Keratinocyte (primary cell): ENCODE data around the gene SH2D5. TPM values are rescaled to one million over a fixed set of nuclear protein-coding genes. Genes with fewer than 3 reads are reported as not detected.

Source experiments
- DNase-seq: peaks from one replicate; pipeline ENCODE4 v3.0.0-alpha.2; 2011; ENCODE audit warnings: low read depth, missing footprints, low spot score
- FAIRE-seq: peaks from 2 replicates; lab custom pipeline; 2011; peaks lifted over from hg19 to GRCh38; lab: Jason Lieb, UNC
- H2AFZ ChIP-seq: 2 replicates; pipeline ENCODE4 v1.6.0; 2012; ENCODE audit warnings: low read length, control low read depth, inconsistent platforms; ENCODE audit not compliant: control insufficient read depth
- H3K27ac ChIP-seq: 2 replicates; pipeline ENCODE4 v1.5.1; 2011; ENCODE audit warnings: low read length; ENCODE audit not compliant: control insufficient read depth, insufficient read depth
- H3K27me3 ChIP-seq: 3 replicates; pipeline ENCODE4 v1.6.0; 2011; ENCODE audit warnings: low read length; ENCODE audit not compliant: control insufficient read depth, insufficient read depth; ENCODE audit errors: extremely low read depth
- H3K36me3 ChIP-seq, 2 experiments: 2 replicates in 1 of 2; 3 replicates in 1 of 2; pipeline ENCODE4 v1.5.1; 2011; ENCODE audit warnings: low read length in 2 of 2, mild to moderate bottlenecking in 1 of 2; ENCODE audit not compliant: control insufficient read depth in 2 of 2, insufficient read depth in 2 of 2; ENCODE audit errors: extremely low read depth in 1 of 2
- H3K4me1 ChIP-seq: 3 replicates; pipeline ENCODE4 v1.5.1; 2011; ENCODE audit warnings: low read length; ENCODE audit not compliant: control insufficient read depth, insufficient read depth; ENCODE audit errors: extremely low read depth
- H3K4me2 ChIP-seq: 3 replicates; pipeline ENCODE4 v1.6.0; 2011; ENCODE audit warnings: low read depth, low read length; ENCODE audit not compliant: control insufficient read depth, insufficient read depth; ENCODE audit errors: extremely low read depth
- H3K4me3 ChIP-seq, 3 experiments: fragments of 200-600 bp in 1 of 3; sonication (generic) in 1 of 3; 2 replicates in 2 of 3; 3 replicates in 1 of 3; pipeline ENCODE4 v1.5.1; 2011 to 2016; ENCODE audit warnings: low read length in 3 of 3, mild to moderate bottlenecking in 3 of 3, control low read depth in 2 of 3, inconsistent platforms in 1 of 3, low read depth in 1 of 3, mixed read lengths in 1 of 3, mixed run types in 1 of 3, moderate library complexity in 1 of 3; ENCODE audit not compliant: control insufficient read depth in 2 of 3, insufficient read depth in 2 of 3; ENCODE audit errors: extremely low read depth in 1 of 3
- H3K79me2 ChIP-seq: 2 replicates; pipeline ENCODE4 v1.6.0; 2012; ENCODE audit warnings: low read length; ENCODE audit not compliant: control insufficient read depth, insufficient read depth
- H3K9ac ChIP-seq: 3 replicates; pipeline ENCODE4 v1.6.0; 2011; ENCODE audit warnings: low read length; ENCODE audit not compliant: control insufficient read depth, insufficient read depth; ENCODE audit errors: extremely low read depth
- H3K9me1 ChIP-seq: 3 replicates; pipeline ENCODE4 v1.6.0; 2011; ENCODE audit warnings: low read length; ENCODE audit not compliant: control insufficient read depth, insufficient read depth; ENCODE audit errors: extremely low read depth
- H3K9me3 ChIP-seq: 2 replicates; pipeline ENCODE4 v1.5.1; 2012; ENCODE audit warnings: low read depth, low read length; ENCODE audit not compliant: control insufficient read depth
- H4K20me1 ChIP-seq: 3 replicates; pipeline ENCODE4 v1.6.0; 2011; ENCODE audit warnings: low read length; ENCODE audit not compliant: control insufficient read depth, insufficient read depth; ENCODE audit errors: extremely low read depth
- EZH2 ChIP-seq: IDR thresholded peaks from one replicate; pipeline ENCODE4 v1.6.1; 2012; ENCODE audit warnings: inconsistent platforms, mild to moderate bottlenecking, low read length, moderate library complexity
- dilution Hi-C: fragments of 300-500 bp; cut with MboI; formaldehyde crosslinking; loops from one replicate; pipeline ENCODE4 v1.7.0; 2020; ENCODE audit warnings: low sequenced_read_pairs; ENCODE audit not compliant: extremely low pct_ligation_motif_present
- polyA plus RNA-seq, 5 experiments: library from polyadenylated mRNA; depleted of rRNA in 3 of 5; stranded (reverse) in 3 of 5; stranded (forward) in 1 of 5; unstranded in 1 of 5; fragments of >200 nt; gene quantifications; 1 replicate in 1 of 5; 2 replicates in 3 of 5; 3 replicates in 1 of 5; pipeline versions ENCODE4 v1.2.1 to v1.2.3, GENCODE V29; 2011 to 2012; ENCODE audit warnings: missing spikeins in 2 of 5, low read depth in 1 of 5, low replicate concordance in 1 of 5
- TF ChIP-seq, protein P1 (sequence below), 3 experiments: IDR thresholded peaks in 1 of 3; conservative IDR thresholded peaks in 1 of 3; optimal IDR thresholded peaks in 1 of 3; 2 replicates in 2 of 3; 3 replicates in 1 of 3; pipeline versions ENCODE3 to v1.5.1; 2011; ENCODE audit warnings: low read length in 3 of 3, mild to moderate bottlenecking in 3 of 3, moderate library complexity in 2 of 3, control low read depth in 1 of 3, inconsistent platforms in 1 of 3; ENCODE audit not compliant: insufficient read depth in 2 of 3; ENCODE audit errors: extremely low read depth in 1 of 3

Gene SH2D5
- polyA plus RNA-seq, 1 donor (not counting 4 experiments of a cell fraction or from before 2014, with no cell fraction given) = 60.8 TPM

DNA sequence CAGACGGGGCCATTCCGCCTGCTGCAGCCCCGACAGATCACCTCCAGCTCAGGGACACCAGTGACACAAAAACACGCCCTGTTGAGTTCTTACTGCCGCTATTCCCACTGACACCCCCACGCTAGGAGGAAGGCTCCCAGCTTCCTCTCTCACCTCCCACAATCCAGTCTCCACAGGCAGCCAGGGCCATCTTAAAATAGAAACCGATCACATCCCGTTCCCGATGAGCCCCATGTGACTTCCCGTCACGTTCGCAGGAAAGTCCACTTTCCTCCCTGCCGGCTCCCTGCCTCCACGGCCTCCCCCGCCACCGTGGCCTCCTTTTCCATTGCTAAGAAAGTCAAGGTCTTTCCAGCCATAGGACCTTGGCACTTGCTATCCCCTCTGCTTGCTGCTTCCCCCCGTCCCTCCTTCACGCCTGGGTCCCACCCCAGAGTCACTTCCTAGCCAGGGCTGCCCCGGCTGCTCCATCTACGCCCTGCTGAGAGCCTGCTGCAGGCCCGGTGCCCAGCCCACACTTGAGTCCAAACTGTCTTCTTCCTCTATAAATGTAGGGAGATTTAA, 47.3 kb downstream of the SH2D5 start:
- Histone ChIP-seq H3K4me2 (no peak overlapping the region), H3K9me3 (no peaks in the 10 kb centered on the region), H4K20me1 (no peaks in the 10 kb centered on the region), H3K27ac (no peak overlapping the region), H3K4me1 (no peaks in the 10 kb centered on the region), H3K27me3 (no peaks in the 10 kb centered on the region), H3K36me3 (peaks cover 0 to 16% of the 10 kb centered on the region in 2 experiments), H2AFZ (no peak overlapping the region), H3K79me2 (no peaks in the 10 kb centered on the region), H3K9me1 (no peaks in the 10 kb centered on the region), H3K4me3 (no peak overlapping the region), H3K9ac (no peak overlapping the region)
- dilution Hi-C loops = no loop called here
- DNase-seq (no peak), FAIRE-seq (no peak)
- TF ChIP-seq, protein P1, sequence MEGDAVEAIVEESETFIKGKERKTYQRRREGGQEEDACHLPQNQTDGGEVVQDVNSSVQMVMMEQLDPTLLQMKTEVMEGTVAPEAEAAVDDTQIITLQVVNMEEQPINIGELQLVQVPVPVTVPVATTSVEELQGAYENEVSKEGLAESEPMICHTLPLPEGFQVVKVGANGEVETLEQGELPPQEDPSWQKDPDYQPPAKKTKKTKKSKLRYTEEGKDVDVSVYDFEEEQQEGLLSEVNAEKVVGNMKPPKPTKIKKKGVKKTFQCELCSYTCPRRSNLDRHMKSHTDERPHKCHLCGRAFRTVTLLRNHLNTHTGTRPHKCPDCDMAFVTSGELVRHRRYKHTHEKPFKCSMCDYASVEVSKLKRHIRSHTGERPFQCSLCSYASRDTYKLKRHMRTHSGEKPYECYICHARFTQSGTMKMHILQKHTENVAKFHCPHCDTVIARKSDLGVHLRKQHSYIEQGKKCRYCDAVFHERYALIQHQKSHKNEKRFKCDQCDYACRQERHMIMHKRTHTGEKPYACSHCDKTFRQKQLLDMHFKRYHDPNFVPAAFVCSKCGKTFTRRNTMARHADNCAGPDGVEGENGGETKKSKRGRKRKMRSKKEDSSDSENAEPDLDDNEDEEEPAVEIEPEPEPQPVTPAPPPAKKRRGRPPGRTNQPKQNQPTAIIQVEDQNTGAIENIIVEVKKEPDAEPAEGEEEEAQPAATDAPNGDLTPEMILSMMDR (optimal IDR thresholded peaks at IDR 0.05 in 1 of 3, IDR thresholded peaks at IDR 0.05 in 1 of 3, conservative IDR thresholded peaks at IDR 0.05 in 1 of 3; ENCODE audit: extremely low read depth in 1 of 3, insufficient read depth in 2 of 3, low read length in 3 of 3) = no peak
- no peak for TF ChIP-seq EZH2

DNA sequence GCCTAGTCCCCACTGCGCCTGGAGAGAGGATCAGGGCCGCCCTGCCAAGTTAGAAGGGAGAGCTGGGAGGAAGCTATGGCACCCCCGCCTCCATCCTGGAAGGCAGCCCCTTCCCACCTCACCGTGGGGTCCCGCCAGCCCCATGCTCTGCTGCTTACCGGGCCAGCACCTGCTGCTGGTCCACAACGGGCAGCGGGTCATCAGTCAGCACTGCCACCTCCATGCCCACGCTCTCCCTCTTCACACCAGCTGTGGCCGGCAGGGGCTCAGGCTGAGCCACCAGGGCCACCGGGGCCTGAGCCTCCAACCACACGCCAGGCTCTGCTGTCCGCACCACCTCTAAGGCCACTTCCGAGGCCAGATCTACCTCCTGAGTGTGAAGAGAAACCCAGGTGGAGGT, 47.9 kb downstream of the SH2D5 start:
- H2AFZ ChIP-seq = no peak overlapping the region
- dilution Hi-C loops = no loop called here
- no peaks in the 10 kb centered on the region for H3K27me3 ChIP-seq

More for the DNA sequence above, 47.9 kb downstream of the SH2D5 start:
- Histone ChIP-seq H3K9me3 (no peaks in the 10 kb centered on the region), H3K27ac (no peak overlapping the region), H3K4me2 (no peak overlapping the region), H3K4me3 (no peak overlapping the region), H3K79me2 (no peaks in the 10 kb centered on the region), H3K4me1 (no peaks in the 10 kb centered on the region), H3K9me1 (no peaks in the 10 kb centered on the region), H4K20me1 (no peaks in the 10 kb centered on the region), H3K9ac (no peak overlapping the region), H3K36me3 (peaks cover 0 to 16% of the 10 kb centered on the region in 2 experiments)
- FAIRE-seq = no peak
- DNase-seq = no peak
- no peak for TF ChIP-seq EZH2
- TF ChIP-seq, protein P1 (optimal IDR thresholded peaks at IDR 0.05 in 1 of 3, IDR thresholded peaks at IDR 0.05 in 1 of 3, conservative IDR thresholded peaks at IDR 0.05 in 1 of 3; ENCODE audit: extremely low read depth in 1 of 3, insufficient read depth in 2 of 3, low read length in 3 of 3) = no peak
